GM12878 (cell line): ENCODE results near the gene SHC2. TPM values are rescaled to one million over a fixed set of nuclear protein-coding genes. Genes with fewer than 3 reads are reported as not detected.

Experiments used
- ATAC-seq: fragments of 200-7000 bp; cut with Tn5 transposase; 3 replicates; pipeline ENCODE4 v1.9.1; 2020; ENCODE audit warnings: mild to moderate bottlenecking, moderate library complexity
- BruUV-seq: library from RNA; stranded (reverse); fragments of 400-500 nt; replicated peaks from 2 replicates; lab custom pipeline; 2021; lab: Mats Ljungman, UMichigan
- CTCF ChIA-PET: fragments of 300-600 bp; sonication (Branson Sonifier 250); formaldehyde crosslinking; extraction: SDS; loops from one replicate; lab custom pipeline; 2021; ENCODE audit warnings: inconsistent platforms; lab: Yijun Ruan, JAX
- POLR2A ChIA-PET: fragments of 350-600 bp; formaldehyde crosslinking; extraction: SDS; loops from one replicate; lab custom pipeline; 2021; ENCODE audit warnings: inconsistent platforms; lab: Charles Lee
- RAD21 ChIA-PET: fragments of 300-600 bp; sonication (Branson Sonifier 250); formaldehyde crosslinking; loops from one replicate; lab custom pipeline; 2023; ENCODE audit warnings: antibody characterized with exemption; ENCODE audit not compliant: unreplicated experiment; lab: Charles Lee
- SMC1A ChIA-PET: fragments of 300-600 bp; sonication (Branson Sonifier 250); formaldehyde crosslinking; loops from one replicate; lab custom pipeline; 2023; ENCODE audit not compliant: unreplicated experiment, uncharacterized antibody; lab: Charles Lee
- DNase-seq: peaks from one replicate; pipeline ENCODE4 v3.0.0-alpha.2; 2011; ENCODE audit warnings: low read depth, low spot score
- FAIRE-seq: peaks from 3 replicates; lab custom pipeline; 2011; peaks lifted over from hg19 to GRCh38; lab: Jason Lieb, UNC
- H2AFZ ChIP-seq: 2 replicates; pipeline ENCODE4 v1.6.0; 2011; ENCODE audit warnings: low read depth, low read length, control low read depth; ENCODE audit not compliant: control insufficient read depth
- H3K27ac ChIP-seq: 2 replicates; pipeline ENCODE4 v1.5.1; 2011; ENCODE audit warnings: control low read depth; ENCODE audit not compliant: control insufficient read depth, insufficient read depth
- H3K27me3 ChIP-seq, 2 experiments: replicated peaks in 1 of 2; 2 replicates each; pipeline versions ENCODE4 v1.6.0 to v1.6.1; 2011; ENCODE audit warnings: low read length in 1 of 2; ENCODE audit not compliant: control insufficient read depth in 2 of 2, insufficient read depth in 2 of 2
- H3K36me3 ChIP-seq, 2 experiments: 2 replicates each; pipeline ENCODE4 v1.5.1; 2011; ENCODE audit warnings: low read length in 1 of 2; ENCODE audit not compliant: control insufficient read depth in 2 of 2, insufficient read depth in 2 of 2
- H3K4me1 ChIP-seq: 2 replicates; pipeline ENCODE4 v1.6.1; 2011; ENCODE audit warnings: mild to moderate bottlenecking, low read length, moderate library complexity, mixed read lengths; ENCODE audit not compliant: control insufficient read depth, insufficient read depth
- H3K4me2 ChIP-seq: 2 replicates; pipeline ENCODE4 v1.6.0; 2011; ENCODE audit warnings: control low read depth; ENCODE audit not compliant: control insufficient read depth, insufficient read depth
- H3K4me3 ChIP-seq: fragments of 200-600 bp; sonication (generic); 2 replicates; pipeline ENCODE4 v1.5.1; 2016
- H3K79me2 ChIP-seq: 2 replicates; pipeline ENCODE4 v1.6.0; 2011; ENCODE audit warnings: low read length; ENCODE audit not compliant: control insufficient read depth, insufficient read depth
- H3K9ac ChIP-seq: 2 replicates; pipeline ENCODE4 v1.8.0; 2011; ENCODE audit warnings: low read length, control low read depth, mixed read lengths; ENCODE audit not compliant: control insufficient read depth, insufficient read depth
- H3K9me3 ChIP-seq: replicated peaks from 3 replicates; pipeline ENCODE4 v1.5.1; 2011; ENCODE audit warnings: mild to moderate bottlenecking, low read length; ENCODE audit not compliant: control insufficient read depth, insufficient read depth
- H4K20me1 ChIP-seq: 2 replicates; pipeline ENCODE4 v1.6.0; 2011; ENCODE audit not compliant: control insufficient read depth, insufficient read depth
- ATF2 ChIP-seq: IDR thresholded peaks from 2 replicates; pipeline ENCODE4 v1.6.1; 2012; ENCODE audit warnings: low read length, inconsistent platforms
- BMI1 ChIP-seq: fragments of 450-650 bp; IDR thresholded peaks from 2 replicates; pipeline ENCODE4 v1.6.1; 2016; ENCODE audit warnings: mild to moderate bottlenecking, moderate library complexity, borderline replicate concordance
- ESRRA ChIP-seq: IDR thresholded peaks from 2 replicates; pipeline ENCODE4 v1.6.1; 2012; ENCODE audit warnings: mild to moderate bottlenecking, low read length, improper control_type of control experiment
- FOXK2 ChIP-seq: fragments of 450-650 bp; IDR thresholded peaks from 2 replicates; pipeline ENCODE4 v1.6.1; 2017; ENCODE audit warnings: mild to moderate bottlenecking, moderate library complexity
- MEF2A ChIP-seq: IDR thresholded peaks from 2 replicates; pipeline ENCODE4 v1.6.1; 2011; ENCODE audit warnings: low read depth, mild to moderate bottlenecking, low read length, moderate library complexity; ENCODE audit not compliant: insufficient read depth
- MEF2B ChIP-seq: fragments of 450-650 bp; IDR thresholded peaks from 2 replicates; pipeline ENCODE4 v1.6.1; 2018; ENCODE audit warnings: mild to moderate bottlenecking, moderate library complexity; ENCODE audit not compliant: partially characterized antibody, poor library complexity, severe bottlenecking
- NKRF ChIP-seq: fragments of 450-650 bp; conservative IDR thresholded peaks from 2 replicates; pipeline ENCODE4 v1.6.1; 2017; ENCODE audit warnings: mild to moderate bottlenecking, moderate library complexity
- PKNOX1 ChIP-seq: fragments of 450-650 bp; IDR thresholded peaks from 2 replicates; pipeline ENCODE4 v1.6.1; 2016; ENCODE audit warnings: mild to moderate bottlenecking
- RELA ChIP-seq: fragments of 450-650 bp; IDR thresholded peaks from 2 replicates; pipeline ENCODE4 v1.8.0; 2014; ENCODE audit warnings: borderline replicate concordance; ENCODE audit not compliant: partially characterized antibody
- ZBTB40 ChIP-seq: fragments of 450-650 bp; IDR thresholded peaks from 2 replicates; pipeline ENCODE4 v1.6.1; 2016; ENCODE audit warnings: mild to moderate bottlenecking, moderate library complexity, borderline replicate concordance
- WGBS: methylation state at CpG from one replicate; pipeline ENCODE4 v1.1.6; 2016; ENCODE audit warnings: low lambda C conversion rate; ENCODE audit not compliant: insufficient replicate concordance, insufficient coverage; ENCODE audit errors: missing lambda C conversion rate; 5-methylcytosine and 5-hydroxymethylcytosine counted together
- in situ Hi-C: fragments of 300-500 bp; cut with MboI; formaldehyde crosslinking; loops from 9 replicates; pipeline ENCODE4 v1.14.3; 2018; ENCODE audit warnings: mixed read lengths
- intact Hi-C: fragments of 100-400 bp; cut with micrococcal nuclease; formaldehyde crosslinking; loops from one replicate; pipeline ENCODE4 v1.14.2; 2022; ENCODE audit not compliant: unreplicated experiment
- polyA plus RNA-seq, 11 experiments: library from polyadenylated mRNA; depleted of rRNA in 4 of 11; unstranded in 6 of 11; stranded (reverse) in 5 of 11; fragments of >200 nt; fragmentation: Nextera tagmentation in 4 of 11; fragmentation: Illumina TruSeq in 1 of 11; extraction: Ambion mirVana in 4 of 11; extraction: Trizol in 1 of 11; gene quantifications; 1 replicate in 1 of 11; 2 replicates in 10 of 11; pipeline versions ENCODE4 v1.2.1 to v1.2.3, GENCODE V29; 2011 to 2016; ENCODE audit warnings: inconsistent platforms in 2 of 11, missing spikeins in 2 of 11, low read depth in 1 of 11
- total RNA-seq, 4 experiments: library from RNA; depleted of rRNA in 3 of 4; stranded (reverse); fragments of >200 nt in 3 of 4; fragmentation: Illumina TruSeq in 1 of 4; extraction: Trizol in 1 of 4; gene quantifications; 2 replicates each; pipeline versions ENCODE4 v1.2.1 to v1.2.3, GENCODE V29; 2013 to 2021

SHC2 gene
- total and polyA plus RNA-seq, 10 of the 15 experiments (the other 5 are each of a cell fraction or from before 2014, with no cell fraction given): 0.08 TPM; not detected in 9

GRCh38 chr19:474126-475078 lies 13.6 kb upstream of the SHC2 start:
- Histone ChIP-seq H3K36me3 (no peaks in the 10 kb centered on the region), H3K4me1 (no peaks in the 10 kb centered on the region), H3K9me3 (no peaks in the 10 kb centered on the region), H4K20me1 (no peaks in the 10 kb centered on the region), H3K27me3 (no peaks in the 10 kb centered on the region), H3K27ac (no peak overlapping the region), H3K4me3 (no peak overlapping the region), H2AFZ (no peak overlapping the region), H3K9ac (no peak overlapping the region), H3K4me2 (no peak overlapping the region), H3K79me2 (no peaks in the 10 kb centered on the region)
- ChIA-PET POLR2A (no interaction called here), SMC1A (no interaction called here), CTCF (no interaction called here), RAD21 (no interaction called here)
- ATAC-seq (no peak), FAIRE-seq (no peak), DNase-seq (no peak)
- 64% methylated on average over 45 of the region's 57 CpGs for WGBS
- in situ Hi-C loops: no loop called here
- intact Hi-C loops: no loop called here
- no TSS peak for BruUV-seq
- TF ChIP-seq ESRRA (no peak), PKNOX1 (no peak), BMI1 (no peak), ZBTB40 (no peak), NKRF (no peak), RELA (no peak), MEF2A (no peak), ATF2 (no peak), FOXK2 (no peak), MEF2B (no peak)
